ENCODE results near the gene ARID1A.

DNA sequence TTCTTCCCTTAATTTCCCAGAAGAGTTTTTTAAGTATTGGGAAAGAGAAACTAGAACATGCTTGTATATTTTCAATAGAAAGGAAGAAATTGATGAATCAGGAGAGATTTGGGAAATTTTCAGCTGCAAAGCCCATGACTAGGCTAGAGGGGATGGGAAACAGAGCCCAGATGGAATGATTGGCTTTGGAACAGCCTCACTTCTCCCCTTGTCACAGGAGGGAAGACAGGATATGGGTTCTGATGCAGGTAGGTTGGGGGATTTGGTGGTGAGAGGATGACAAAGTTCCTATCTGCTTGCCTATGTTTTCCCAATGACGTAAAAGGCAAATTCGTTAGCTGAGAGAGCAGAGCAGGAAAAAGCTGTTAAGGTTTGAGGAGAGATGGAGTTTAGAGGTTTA is 31.0 kb upstream of the ARID1A start:
- TF ChIP-seq, protein P1, sequence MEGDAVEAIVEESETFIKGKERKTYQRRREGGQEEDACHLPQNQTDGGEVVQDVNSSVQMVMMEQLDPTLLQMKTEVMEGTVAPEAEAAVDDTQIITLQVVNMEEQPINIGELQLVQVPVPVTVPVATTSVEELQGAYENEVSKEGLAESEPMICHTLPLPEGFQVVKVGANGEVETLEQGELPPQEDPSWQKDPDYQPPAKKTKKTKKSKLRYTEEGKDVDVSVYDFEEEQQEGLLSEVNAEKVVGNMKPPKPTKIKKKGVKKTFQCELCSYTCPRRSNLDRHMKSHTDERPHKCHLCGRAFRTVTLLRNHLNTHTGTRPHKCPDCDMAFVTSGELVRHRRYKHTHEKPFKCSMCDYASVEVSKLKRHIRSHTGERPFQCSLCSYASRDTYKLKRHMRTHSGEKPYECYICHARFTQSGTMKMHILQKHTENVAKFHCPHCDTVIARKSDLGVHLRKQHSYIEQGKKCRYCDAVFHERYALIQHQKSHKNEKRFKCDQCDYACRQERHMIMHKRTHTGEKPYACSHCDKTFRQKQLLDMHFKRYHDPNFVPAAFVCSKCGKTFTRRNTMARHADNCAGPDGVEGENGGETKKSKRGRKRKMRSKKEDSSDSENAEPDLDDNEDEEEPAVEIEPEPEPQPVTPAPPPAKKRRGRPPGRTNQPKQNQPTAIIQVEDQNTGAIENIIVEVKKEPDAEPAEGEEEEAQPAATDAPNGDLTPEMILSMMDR (conservative IDR thresholded peaks at IDR 0.05; ENCODE audit: low read length), result no peak
- TF ChIP-seq EZH2phosphoT487 (IDR thresholded peaks at IDR 0.05; ENCODE audit: borderline replicate concordance), result no peak
